H1 (cell line): ENCODE results near the gene MOB3C.

ENCODE experiments used
- BCL11A ChIP-seq, 2 experiments: IDR thresholded peaks; one replicate each; pipeline ENCODE4 v1.6.1; 2011; ENCODE audit warnings: low read depth in 2 of 2, low read length in 2 of 2, mild to moderate bottlenecking in 2 of 2
- CTCF ChIP-seq, 3 experiments: IDR thresholded peaks; 1 replicate in 2 of 3; 2 replicates in 1 of 3; pipeline versions ENCODE4 v1.5.1 to v1.6.1; 2011; ENCODE audit warnings: low read length in 3 of 3, mild to moderate bottlenecking in 3 of 3, inconsistent platforms in 2 of 3, low read depth in 1 of 3, moderate library complexity in 1 of 3; ENCODE audit not compliant: insufficient read depth in 1 of 3; ENCODE audit errors: control extremely low read depth in 1 of 3
- EP300 ChIP-seq, 2 experiments: IDR thresholded peaks; 1 replicate in 1 of 2; 2 replicates in 1 of 2; pipeline ENCODE4 v1.6.1; 2011 to 2012; ENCODE audit warnings: low read depth in 2 of 2, low read length in 2 of 2, mild to moderate bottlenecking in 2 of 2, borderline replicate concordance in 1 of 2, inconsistent platforms in 1 of 2, moderate library complexity in 1 of 2
- POLR2AphosphoS5 ChIP-seq: IDR thresholded peaks from 2 replicates; pipeline ENCODE4 v1.6.1; 2011; ENCODE audit warnings: low read depth, low read length
- RAD21 ChIP-seq, 2 experiments: IDR thresholded peaks in 1 of 2; conservative IDR thresholded peaks in 1 of 2; 2 replicates each; pipeline ENCODE4 v1.6.1; 2011; ENCODE audit warnings: low read depth in 2 of 2, low read length in 2 of 2, improper control_type of control experiment in 1 of 2, inconsistent platforms in 1 of 2, mild to moderate bottlenecking in 1 of 2, moderate library complexity in 1 of 2
- TBP ChIP-seq: IDR thresholded peaks from 2 replicates; pipeline ENCODE4 v1.6.1; 2011; ENCODE audit warnings: low read depth, low read length, improper control_type of control experiment

GRCh38 chr1:46635205-46635604 lies 18.6 kb upstream of the MOB3C start:
- no peak for TF ChIP-seq TBP
- no peak for TF ChIP-seq BCL11A (IDR thresholded peaks at IDR 0.05; ENCODE audit: low read depth in 2 of 2, low read length in 2 of 2)
- TF ChIP-seq POLR2AphosphoS5 = no peak
- no peak for TF ChIP-seq EP300 (IDR thresholded peaks at IDR 0.05; ENCODE audit: borderline replicate concordance in 1 of 2, low read depth in 2 of 2, low read length in 2 of 2)
- TF ChIP-seq CTCF (IDR thresholded peaks at IDR 0.05; ENCODE audit: control extremely low read depth in 1 of 3, insufficient read depth in 1 of 3, low read depth in 1 of 3, low read length in 3 of 3) = no peak
- TF ChIP-seq RAD21 (IDR thresholded peaks at IDR 0.05 in 1 of 2, conservative IDR thresholded peaks at IDR 0.05 in 1 of 2; ENCODE audit: low read depth in 2 of 2, low read length in 2 of 2) = no peak
